Measurements from ENCODE around the gene NF1.
"Not testable (repeated sequence)": the region's sequence is repeated elsewhere in the genome, so short reads cannot be mapped to it uniquely, and the experiment has no call there.

Gene NF1

GRCh38 chr17:31148205-31148604 lies 53.4 kb downstream of the NF1 start:
- no peak overlapping the region for H3K9ac ChIP-seq
- TF ChIP-seq CTCF (conservative IDR thresholded peaks at IDR 0.05; ENCODE audit: low read depth, low read length) = no peak
- H2AFZ ChIP-seq (ENCODE audit: low read depth) = no peak overlapping the region
- H3K79me2 ChIP-seq (ENCODE audit: insufficient read depth, low read depth) = peaks cover 7% of the 10 kb centered on the region; the same call in 1 of the 2 replicates
- H3K36me3 ChIP-seq (ENCODE audit: insufficient read depth) = no peaks in the 10 kb centered on the region
- no peaks in the 10 kb centered on the region for H4K20me1 ChIP-seq (ENCODE audit: insufficient read depth)
- H3K4me1 ChIP-seq (ENCODE audit: low read depth, poor library complexity, severe bottlenecking) = no peaks in the 10 kb centered on the region
- H3K27me3 ChIP-seq (ENCODE audit: insufficient read depth, low read depth) = no peaks in the 10 kb centered on the region
- H3K4me3 ChIP-seq (IDR thresholded peaks at IDR 0.05; ENCODE audit: insufficient read depth, low read depth, low read length) = no peak overlapping the region
- H3K27ac ChIP-seq = no peak overlapping the region
- H3K4me2 ChIP-seq = no peak overlapping the region

- H3K9ac ChIP-seq = no peak overlapping the region
- H2AFZ ChIP-seq (ENCODE audit: low read depth) = no peak overlapping the region
- H3K4me1 ChIP-seq (ENCODE audit: low read depth, poor library complexity, severe bottlenecking) = no peaks in the 10 kb centered on the region
- H3K4me3 ChIP-seq (IDR thresholded peaks at IDR 0.05; ENCODE audit: insufficient read depth, low read depth, low read length) = no peak overlapping the region
- H3K27me3 ChIP-seq (ENCODE audit: insufficient read depth, low read depth) = no peaks in the 10 kb centered on the region
- H4K20me1 ChIP-seq (ENCODE audit: insufficient read depth) = no peaks in the 10 kb centered on the region
- no peak overlapping the region for H3K27ac ChIP-seq
- peaks cover 7% of the 10 kb centered on the region; the same call in 1 of the 2 replicates for H3K79me2 ChIP-seq (ENCODE audit: insufficient read depth, low read depth)
- no peak overlapping the region for H3K4me2 ChIP-seq
- no peaks in the 10 kb centered on the region for H3K36me3 ChIP-seq (ENCODE audit: insufficient read depth)
- TF ChIP-seq CTCF (conservative IDR thresholded peaks at IDR 0.05; ENCODE audit: low read depth, low read length) = no peak
Observed at GRCh38 chr17:31152271-31152670, 57.5 kb downstream of the NF1 start.

GRCh38 chr17:31155208-31155810 lies 60.5 kb downstream of the NF1 start:
- Histone ChIP-seq H3K79me2 (ENCODE audit: insufficient read depth, low read depth) (peaks cover 7% of the 10 kb centered on the region; the same call in 1 of the 2 replicates), H3K27me3 (ENCODE audit: insufficient read depth, low read depth) (no peaks in the 10 kb centered on the region), H3K4me3 (IDR thresholded peaks at IDR 0.05; ENCODE audit: insufficient read depth, low read depth, low read length) (no peak overlapping the region), H2AFZ (ENCODE audit: low read depth) (no peak overlapping the region), H3K4me1 (ENCODE audit: low read depth, poor library complexity, severe bottlenecking) (peaks cover 14% of the 10 kb centered on the region), H3K27ac (no peak overlapping the region), H3K9ac (no peak overlapping the region), H3K4me2 (no peak overlapping the region), H3K36me3 (ENCODE audit: insufficient read depth) (no peaks in the 10 kb centered on the region), H4K20me1 (ENCODE audit: insufficient read depth) (no peaks in the 10 kb centered on the region)
- no peak for TF ChIP-seq CTCF (conservative IDR thresholded peaks at IDR 0.05; ENCODE audit: low read depth, low read length)

- Histone ChIP-seq H3K36me3 (ENCODE audit: insufficient read depth) (no peaks in the 10 kb centered on the region), H2AFZ (ENCODE audit: low read depth) (no peak overlapping the region), H3K27me3 (ENCODE audit: insufficient read depth, low read depth) (no peaks in the 10 kb centered on the region), H3K4me3 (IDR thresholded peaks at IDR 0.05; ENCODE audit: insufficient read depth, low read depth, low read length) (no peak overlapping the region), H3K9ac (no peak overlapping the region), H3K4me2 (no peak overlapping the region), H3K4me1 (ENCODE audit: low read depth, poor library complexity, severe bottlenecking) (peaks cover 14% of the 10 kb centered on the region), H3K27ac (no peak overlapping the region), H3K79me2 (ENCODE audit: insufficient read depth, low read depth) (peaks cover 7% of the 10 kb centered on the region; the same call in 1 of the 2 replicates), H4K20me1 (ENCODE audit: insufficient read depth) (no peaks in the 10 kb centered on the region)
- no peak for TF ChIP-seq CTCF (conservative IDR thresholded peaks at IDR 0.05; ENCODE audit: low read depth, low read length)
Observed at GRCh38 chr17:31156326-31156725, 61.5 kb downstream of the NF1 start.

- H4K20me1 ChIP-seq (ENCODE audit: insufficient read depth); H3K36me3 ChIP-seq (ENCODE audit: insufficient read depth); H2AFZ ChIP-seq (ENCODE audit: low read depth); H3K4me3 ChIP-seq (IDR thresholded peaks at IDR 0.05; ENCODE audit: insufficient read depth, low read depth, low read length); H3K79me2 ChIP-seq (ENCODE audit: insufficient read depth, low read depth); H3K27ac ChIP-seq; H3K27me3 ChIP-seq (ENCODE audit: insufficient read depth, low read depth); H3K9ac ChIP-seq; H3K4me2 ChIP-seq: not testable (repeated sequence)
- H3K4me1 ChIP-seq (ENCODE audit: low read depth, poor library complexity, severe bottlenecking) = peaks cover 14% of the 10 kb centered on the region
Observed at GRCh38 chr17:31156864-31157263, 62.1 kb downstream of the NF1 start.
